HG02973 (cell line): ENCODE results near the gene PFDN4.

Experiments used
- ATAC-seq: cut with Tn5 transposase; IDR thresholded peaks from one replicate; pipeline ENCODE4 v1.9.1; 2021; ENCODE audit warnings: moderate library complexity; ENCODE audit not compliant: unreplicated experiment

PFDN4 gene

DNA sequence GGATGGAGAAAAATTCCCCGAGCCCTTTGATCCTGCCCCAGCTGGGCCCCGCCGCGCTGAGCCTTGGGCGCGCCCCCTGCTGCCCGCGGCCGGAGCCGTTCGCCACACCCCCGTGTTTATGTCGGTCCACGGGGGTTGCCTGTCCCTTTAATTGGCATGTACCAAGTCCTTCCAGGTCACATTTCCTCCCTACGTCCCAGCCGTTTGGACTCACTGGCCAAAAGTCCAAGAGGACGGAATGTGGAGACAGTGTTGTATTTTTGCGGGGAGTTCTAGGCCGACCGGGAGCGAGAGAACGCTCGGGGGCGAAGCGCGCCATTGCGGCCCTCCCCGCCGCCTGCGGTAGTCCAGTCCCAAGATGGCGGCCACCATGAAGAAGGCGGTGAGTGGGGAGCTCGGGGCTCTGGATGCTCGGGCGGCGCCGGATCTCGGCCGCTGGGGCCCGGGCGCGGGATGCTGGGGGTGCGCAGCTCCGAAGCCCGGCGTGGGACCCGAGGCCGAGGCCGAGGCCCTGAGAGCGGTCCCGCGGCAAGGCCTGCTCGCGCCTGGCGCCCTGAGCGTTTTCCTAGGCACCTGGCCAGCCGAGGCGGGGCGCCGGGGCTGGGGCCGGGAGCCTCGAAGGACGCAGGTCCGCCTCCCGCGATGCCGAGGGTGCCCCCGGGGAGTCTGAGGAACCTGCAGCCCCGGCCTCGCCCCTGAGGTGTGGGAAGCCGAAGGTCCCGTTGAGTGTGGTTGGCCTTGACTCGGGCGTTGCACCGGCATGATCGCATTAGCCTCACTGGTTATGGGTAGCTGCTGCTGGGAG lies at the start of gene PFDN4:
Gene PFDN4, plus strand, starts transcription at position 345 of the 805 bp plus-strand sequence. Its CDS starts 14 bp downstream, at position 359.
- ATAC-seq, result peak; percentile 97

- no peak for ATAC-seq
Observed at GRCh38 chr20:54158226-54158625, 49.7 kb upstream of the PFDN4 start.

GRCh38 chr20:54158856-54159418 lies 49.0 kb upstream of the PFDN4 start:
- no peak for ATAC-seq

- no peak for ATAC-seq
Observed at GRCh38 chr20:54160065-54161007, 47.6 kb upstream of the PFDN4 start.

GRCh38 chr20:54161008-54161820 lies 46.7 kb upstream of the PFDN4 start:
- ATAC-seq, result no peak

DNA sequence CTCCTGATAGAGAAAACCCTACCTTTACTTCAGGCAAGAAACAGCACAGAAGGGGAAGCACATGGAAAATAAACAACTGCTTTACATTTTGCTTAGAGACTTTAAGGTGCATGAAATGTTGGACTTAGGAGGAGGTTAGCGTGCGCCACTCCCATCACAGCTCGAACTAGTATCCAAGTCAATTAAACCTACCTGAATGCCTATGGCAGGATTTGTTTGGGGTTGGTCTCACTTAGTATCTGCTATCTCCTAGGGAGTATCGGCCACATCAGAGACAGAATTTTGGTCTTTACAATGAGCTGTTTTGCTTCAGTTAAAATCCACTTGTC lies 46.1 kb upstream of the PFDN4 start:
- no peak for ATAC-seq

GRCh38 chr20:54162378-54163009 lies 45.4 kb upstream of the PFDN4 start:
- ATAC-seq, result no peak

DNA sequence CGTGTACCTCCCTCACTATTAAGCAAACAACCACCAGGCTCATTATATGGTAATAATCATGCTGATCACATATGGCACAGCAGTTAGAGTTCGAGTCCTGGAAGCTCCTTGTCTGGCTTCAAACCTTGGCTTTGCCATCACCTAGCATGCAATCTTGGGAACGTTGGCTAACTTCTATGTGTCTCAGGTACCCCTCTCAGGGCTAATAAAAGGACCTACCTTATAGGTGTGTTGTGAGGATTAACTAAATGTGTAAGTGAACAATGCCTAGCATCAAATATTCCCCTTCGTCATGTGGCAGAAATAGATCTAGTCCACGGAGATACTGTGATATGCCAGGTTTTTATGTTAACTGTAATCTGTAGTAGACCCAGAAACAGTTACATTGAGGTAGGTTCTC lies 44.5 kb upstream of the PFDN4 start:
- no peak for ATAC-seq

DNA sequence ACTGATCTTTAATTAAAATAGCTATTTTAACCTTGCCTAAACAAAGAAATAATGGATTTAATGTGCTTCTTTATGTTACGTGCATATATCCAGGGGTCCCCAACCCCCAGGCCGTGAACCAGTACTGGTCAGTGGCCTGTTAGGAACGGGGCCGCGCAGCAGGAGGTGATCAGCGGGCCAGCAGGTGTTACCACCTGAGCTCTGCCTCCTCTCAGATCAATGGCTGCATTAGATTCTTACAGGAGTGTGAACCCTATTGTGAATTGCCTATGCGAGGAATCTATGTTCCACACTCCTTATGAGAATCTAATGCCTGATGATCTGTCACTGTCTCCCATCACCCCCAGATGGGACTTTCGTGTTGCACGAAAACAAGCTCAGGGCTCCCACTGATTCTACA lies 42.9 kb upstream of the PFDN4 start:
- no peak for ATAC-seq

DNA sequence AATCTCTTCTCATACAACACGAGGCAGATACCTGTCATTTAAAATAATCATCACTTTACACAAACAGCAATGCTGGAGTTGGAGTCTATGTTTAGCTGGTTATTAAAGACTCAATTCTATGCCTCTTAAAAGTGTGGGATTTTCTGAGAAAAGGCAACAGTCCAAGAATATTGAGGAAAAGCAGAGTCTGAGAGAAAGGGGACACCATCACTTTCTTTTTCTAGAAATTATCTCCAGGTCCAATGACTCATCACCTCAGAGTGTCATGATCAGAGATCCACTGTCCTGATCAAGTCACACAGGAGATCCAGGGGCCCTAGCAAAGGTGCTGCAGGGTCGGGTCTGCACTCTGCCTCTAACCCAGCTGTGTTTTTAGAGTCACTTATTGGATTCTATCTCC lies 42.1 kb upstream of the PFDN4 start:
- no peak for ATAC-seq

GRCh38 chr20:54166987-54167662 lies 40.8 kb upstream of the PFDN4 start:
- no peak for ATAC-seq

DNA sequence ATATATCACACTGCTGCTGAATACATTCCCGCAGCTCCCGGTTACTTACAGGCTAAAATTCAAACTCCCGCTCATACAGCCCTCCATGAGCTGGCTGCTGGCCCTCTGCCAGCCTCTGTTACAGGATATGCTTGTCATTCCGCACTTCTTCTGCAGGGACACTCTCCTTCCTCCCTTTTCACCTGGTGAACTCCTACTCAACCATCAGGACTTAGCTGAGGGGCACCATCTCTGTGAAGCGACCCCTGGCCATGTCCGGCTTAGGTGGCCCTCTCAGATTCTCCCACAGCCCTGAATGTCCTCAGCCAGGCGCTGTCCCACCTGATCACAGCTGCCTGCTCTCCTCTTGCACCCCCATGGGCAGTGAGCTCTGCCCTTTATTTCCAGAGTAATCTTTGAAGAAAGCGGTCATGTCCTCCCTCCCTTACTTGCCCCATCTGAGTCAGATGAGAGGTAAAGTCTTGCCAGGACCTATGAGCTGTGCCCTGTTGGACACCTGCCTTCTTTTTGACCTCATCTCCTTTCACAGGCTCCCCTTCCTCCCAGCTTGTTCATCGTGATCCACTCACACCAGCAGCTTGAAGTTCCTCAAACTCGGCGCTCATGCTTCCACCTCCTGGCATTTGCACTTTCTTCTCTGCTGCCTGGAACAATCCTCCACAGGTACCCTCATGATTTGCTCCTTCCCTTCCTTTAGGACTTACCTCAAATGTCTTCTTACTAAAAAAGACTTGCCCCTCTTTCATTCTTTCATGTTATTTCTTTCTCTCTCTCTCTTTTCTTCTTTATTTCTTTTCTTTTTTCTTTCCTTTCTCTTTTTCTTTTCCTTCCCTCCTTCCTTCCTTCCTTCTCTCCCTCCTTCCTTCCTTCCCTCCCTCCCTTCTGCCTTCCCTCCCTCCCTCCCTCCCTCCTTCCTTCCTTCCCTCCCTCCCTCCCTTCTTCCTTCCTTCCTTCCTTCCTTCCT lies 39.7 kb upstream of the PFDN4 start:
- ATAC-seq, result no peak

DNA sequence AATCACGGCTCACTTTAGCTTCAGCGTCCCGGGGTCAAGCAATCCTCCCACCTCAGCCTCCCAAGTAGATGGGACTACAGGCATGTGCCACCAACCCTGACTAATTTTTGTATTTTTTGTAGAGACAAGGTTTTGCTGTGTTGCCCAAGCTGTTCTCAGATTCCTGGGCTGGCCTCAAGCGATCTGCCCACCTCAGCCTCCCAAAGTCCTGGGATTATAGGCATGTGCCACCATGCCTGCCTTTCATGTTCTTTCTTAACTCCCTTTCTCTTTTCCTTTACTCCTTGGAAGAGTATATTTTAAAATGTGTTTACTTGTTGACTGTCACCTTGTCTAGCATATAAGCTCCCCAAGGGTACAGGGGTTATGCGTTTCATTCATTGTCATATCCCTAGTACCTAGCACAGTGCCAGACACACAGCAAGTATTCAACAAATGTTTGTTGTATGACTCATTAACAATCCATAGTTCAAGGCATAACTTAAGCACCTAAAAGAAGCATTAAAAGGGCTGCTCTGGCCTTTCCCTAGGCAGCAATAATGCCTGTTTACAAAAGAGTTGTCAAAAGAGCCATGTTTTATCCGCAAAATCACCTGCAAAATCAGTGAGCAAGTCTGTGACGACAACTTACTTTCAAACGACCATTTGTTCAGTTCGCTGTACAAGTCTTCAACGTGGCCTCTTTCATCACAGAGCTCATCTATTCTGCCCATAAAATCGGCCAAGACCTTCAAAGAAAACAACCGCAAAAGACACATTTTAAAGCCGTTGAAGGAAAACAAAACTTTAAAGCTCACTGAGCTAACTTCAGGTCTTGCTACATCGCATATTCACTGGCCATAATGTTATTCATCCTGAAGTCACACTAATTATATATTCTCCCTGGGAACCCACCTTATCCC lies 38.7 kb upstream of the PFDN4 start:
- no peak for ATAC-seq

DNA sequence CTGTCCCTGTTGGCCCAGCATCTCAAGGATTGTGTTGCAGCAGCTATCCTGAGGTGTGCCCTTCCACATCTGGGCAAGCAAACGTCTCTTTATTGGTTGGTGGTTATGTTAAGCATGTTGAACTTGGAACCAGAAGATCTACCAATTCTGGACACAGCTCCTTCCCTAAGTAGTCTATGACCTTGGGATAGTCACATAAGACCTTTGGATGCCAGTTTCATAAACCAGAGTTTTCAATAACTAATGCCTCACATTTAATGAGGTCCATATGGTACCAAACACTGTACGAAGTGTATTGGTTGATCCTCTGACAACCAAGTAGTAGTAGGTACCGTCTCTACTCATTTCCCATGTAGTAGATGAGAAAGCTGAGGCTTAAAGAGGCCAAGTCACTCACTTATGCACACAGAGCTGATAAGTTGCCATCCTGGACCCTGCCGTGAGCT lies 37.8 kb upstream of the PFDN4 start:
- ATAC-seq, result no peak

GRCh38 chr20:54170963-54171362 lies 36.9 kb upstream of the PFDN4 start:
- ATAC-seq, result no peak

- no peak for ATAC-seq
Observed at GRCh38 chr20:54172532-54172855, 35.4 kb upstream of the PFDN4 start.

GRCh38 chr20:54172856-54173652 lies 34.8 kb upstream of the PFDN4 start:
- no peak for ATAC-seq
